ENCODE results near the gene SYNGAP1. TPM values are rescaled to one million over a fixed set of nuclear protein-coding genes. Genes with fewer than 3 reads are reported as not detected.

The SYNGAP1 gene
- polyA plus RNA-seq, 1 of the 3 experiments (the other 2 are of a cell fraction) = 8.8 TPM

- ChIA-PET CTCF (interaction anchor here (0.7 to 1.6 kb wide), 2 partner anchors 10 to 26 kb away, joined by 4 to 6 read pairs; no protein-coding TSS in a partner anchor), POLR2A (no interaction called here)
- peak overlapping the region; percentile 87 for H3K9ac ChIP-seq
- H3K4me1 ChIP-seq (ENCODE audit: control insufficient read depth in 1 of 2, insufficient read depth in 2 of 2, low read depth in 1 of 2, low read length in 1 of 2) = peaks cover 22 to 48% of the 10 kb centered on the region in 2 experiments
- H3K9me3 ChIP-seq = no peaks in the 10 kb centered on the region
- no peaks in the 10 kb centered on the region for H3K27me3 ChIP-seq (ENCODE audit: insufficient read depth)
- 36% methylated on average over 8 of the region's 12 CpGs for WGBS (ENCODE audit: low lambda C conversion rate)
- peaks cover 18 to 42% of the 10 kb centered on the region in 2 experiments for H3K36me3 ChIP-seq (replicated peaks in 1 of 2; ENCODE audit: control insufficient read depth in 1 of 2, insufficient read depth in 2 of 2, low read length in 1 of 2)
- 0 out of 2 replicates have a peak, but pooled peaks cover 5% of the 10 kb centered on the region for H4K20me1 ChIP-seq (ENCODE audit: insufficient read depth)
- H3K4me3 ChIP-seq (ENCODE audit: low read depth in 2 of 2, low read length in 1 of 2) = peak overlapping the region; percentile 68 to 87
- no peaks in the 10 kb centered on the region for H3K9me2 ChIP-seq
- H3K79me2 ChIP-seq (ENCODE audit: insufficient read depth) = peaks cover 61% of the 10 kb centered on the region
- H2AFZ ChIP-seq (ENCODE audit: low read depth) = no peak overlapping the region
- H3K27ac ChIP-seq (ENCODE audit: low read depth in 2 of 2, low read length in 1 of 2) = peak overlapping the region; percentile 90 to 91
- DNase-seq = no peak
- no peak for TF ChIP-seq TEAD4 (IDR thresholded peaks at IDR 0.05; ENCODE audit: borderline replicate concordance, insufficient read depth)
- TF ChIP-seq SIN3A (IDR thresholded peaks at IDR 0.05; ENCODE audit: borderline replicate concordance, low read depth, low read length) = no peak
- TF ChIP-seq ZBTB33 (IDR thresholded peaks at IDR 0.05; ENCODE audit: borderline replicate concordance, low read depth) = no peak
- no peak for TF ChIP-seq PBX3 (IDR thresholded peaks at IDR 0.05)
- peaks cover 26% of the 10 kb centered on the region for H3F3A ChIP-seq (replicated peaks; ENCODE audit: insufficient read depth)
- H3K4me2 ChIP-seq = peak overlapping the region; percentile 94
These were observed 3.3 kb upstream of the SYNGAP1 start for GRCh38 chr6:33416386-33417127.

GRCh38 chr6:33417128-33417902 is 2.5 kb upstream of the SYNGAP1 start:
- WGBS (ENCODE audit: low lambda C conversion rate) = 1% methylated on average over 25 of the region's 25 CpGs
- H3K9me2 ChIP-seq = no peaks in the 10 kb centered on the region
- H3K4me3 ChIP-seq (ENCODE audit: low read depth in 2 of 2, low read length in 1 of 2) = peak overlapping the region; percentile 68 to 87
- no peaks in the 10 kb centered on the region for H3K27me3 ChIP-seq (ENCODE audit: insufficient read depth)
- H3F3A ChIP-seq (replicated peaks; ENCODE audit: insufficient read depth) = peaks cover 18% of the 10 kb centered on the region
- peak overlapping the region; percentile 61; the same call in 1 of the 2 replicates for H2AFZ ChIP-seq (ENCODE audit: low read depth)
- peak overlapping the region; percentile 94 for H3K4me2 ChIP-seq
- CTCF ChIA-PET = interaction anchor here (0.7 to 2.4 kb wide), 5 partner anchors 9 to 27 kb away, joined by 4 to 12 read pairs (median 6); no protein-coding TSS in a partner anchor
- POLR2A ChIA-PET = interaction anchor here (0.6 to 2.0 kb wide), 3 partner anchors 37 to 1519 kb away, joined by 3 to 8 read pairs (median 3); partner anchors contain the start of genes RPS18, VPS52 and ZBTB9
- peaks cover 53% of the 10 kb centered on the region for H3K79me2 ChIP-seq (ENCODE audit: insufficient read depth)
- 0 out of 2 replicates have a peak, but pooled peaks cover 5% of the 10 kb centered on the region for H4K20me1 ChIP-seq (ENCODE audit: insufficient read depth)
- peaks cover 22 to 46% of the 10 kb centered on the region in 2 experiments for H3K4me1 ChIP-seq (ENCODE audit: control insufficient read depth in 1 of 2, insufficient read depth in 2 of 2, low read depth in 1 of 2, low read length in 1 of 2)
- DNase-seq = no peak
- peak overlapping the region; percentile 87 for H3K9ac ChIP-seq
- peak overlapping the region; percentile 90 to 91 for H3K27ac ChIP-seq (ENCODE audit: low read depth in 2 of 2, low read length in 1 of 2)
- peaks cover 18 to 42% of the 10 kb centered on the region in 2 experiments for H3K36me3 ChIP-seq (replicated peaks in 1 of 2; ENCODE audit: control insufficient read depth in 1 of 2, insufficient read depth in 2 of 2, low read length in 1 of 2)
- no peaks in the 10 kb centered on the region for H3K9me3 ChIP-seq
- no peak for TF ChIP-seq RXRA (IDR thresholded peaks at IDR 0.05; ENCODE audit: borderline replicate concordance, low read depth)
- no peak for TF ChIP-seq ZBTB33 (IDR thresholded peaks at IDR 0.05; ENCODE audit: borderline replicate concordance, low read depth)
- TF ChIP-seq EZH2phosphoT487 (IDR thresholded peaks at IDR 0.05; ENCODE audit: borderline replicate concordance, low read depth) = no peak
- TF ChIP-seq IRF3 (IDR thresholded peaks at IDR 0.05; ENCODE audit: low read depth, low read length) = no peak
- TF ChIP-seq SIN3A (IDR thresholded peaks at IDR 0.05; ENCODE audit: borderline replicate concordance, low read depth, low read length) = peak; percentile 86; the same call in 1 of the 2 replicates
- no peak for TF ChIP-seq GATA2 (CRISPR knock-in tag; IDR thresholded peaks at IDR 0.05)
- TF ChIP-seq GABPA (IDR thresholded peaks at IDR 0.05; ENCODE audit: low read depth) = no peak
- TF ChIP-seq TCF12 (IDR thresholded peaks at IDR 0.05) = no peak
- TF ChIP-seq NFIC (IDR thresholded peaks at IDR 0.05; ENCODE audit: borderline replicate concordance) = no peak
- no peak for TF ChIP-seq FOXM1 (IDR thresholded peaks at IDR 0.05; ENCODE audit: low read depth)
- no peak for TF ChIP-seq TEAD4 (IDR thresholded peaks at IDR 0.05; ENCODE audit: borderline replicate concordance, insufficient read depth)
- TF ChIP-seq FOXJ3 (CRISPR knock-in tag; IDR thresholded peaks at IDR 0.05) = no peak
- TF ChIP-seq CTCF (IDR thresholded peaks at IDR 0.05) = no peak

All from SK-N-SH (cell line).